Non-pigmented ciliary epithelial cell (primary cell): ENCODE measurements around the gene LRMDA.

Source experiments
- DNase-seq: peaks from one replicate; pipeline ENCODE4 v3.0.0-alpha.2; 2010; ENCODE audit warnings: low read depth

LRMDA gene

DNA sequence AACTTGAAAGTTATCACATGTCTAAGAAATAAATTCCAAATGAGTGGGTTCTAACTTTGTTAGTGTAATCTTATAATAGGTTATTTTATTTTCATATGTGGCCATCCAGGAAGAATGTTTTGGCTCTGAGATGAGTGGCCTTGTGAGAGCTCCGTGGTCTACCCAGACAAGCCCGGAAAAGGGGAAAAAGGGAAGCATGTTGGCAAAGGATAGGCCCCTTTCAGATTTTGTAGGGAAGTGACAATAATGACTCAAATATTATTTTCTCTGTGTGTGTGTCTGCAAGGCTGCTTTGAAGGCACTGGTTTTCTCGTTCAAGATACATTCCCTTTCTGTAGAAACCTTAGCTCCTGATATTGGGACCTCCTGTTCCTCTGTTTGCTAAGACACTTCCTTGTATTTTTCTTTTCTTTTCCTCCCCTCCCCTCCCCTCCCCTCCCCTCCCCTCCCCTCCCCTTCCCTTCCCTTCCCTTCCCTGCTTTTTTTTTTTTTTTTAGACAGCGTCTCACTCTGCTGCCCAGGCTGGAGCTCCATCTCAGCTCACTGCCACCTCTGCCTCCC is 240.8 kb downstream of the LRMDA start:
- DNase-seq = no peak

- no peak for DNase-seq
Measured at GRCh38 chr10:75672842-75673241, 241.4 kb downstream of the LRMDA start.

GRCh38 chr10:75677541-75677940 is 246.1 kb downstream of the LRMDA start:
- no peak for DNase-seq

GRCh38 chr10:75678527-75678926 is 247.1 kb downstream of the LRMDA start:
- DNase-seq = no peak

- no peak for DNase-seq
Measured at GRCh38 chr10:75679536-75679935, 248.1 kb downstream of the LRMDA start.

DNA sequence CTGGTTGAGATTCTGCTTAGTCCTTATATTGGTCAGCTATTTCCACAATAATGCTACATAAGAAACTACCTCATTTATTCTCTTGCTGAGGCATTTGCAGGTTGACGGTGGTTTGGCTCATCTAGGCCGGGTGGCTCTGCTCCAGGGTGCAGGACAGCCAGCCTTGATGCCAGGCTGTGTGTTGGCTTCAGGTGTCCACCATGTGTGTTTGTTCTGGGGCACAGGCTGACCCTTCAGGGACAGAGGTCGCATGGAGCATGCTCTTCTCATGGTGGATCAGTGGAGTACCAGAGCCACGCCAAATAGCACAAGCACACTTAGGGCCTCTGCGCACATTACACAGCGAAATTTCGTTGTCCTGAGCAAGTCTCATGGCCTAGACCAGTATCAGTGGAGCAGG is 249.9 kb downstream of the LRMDA start:
- no peak for DNase-seq

DNA sequence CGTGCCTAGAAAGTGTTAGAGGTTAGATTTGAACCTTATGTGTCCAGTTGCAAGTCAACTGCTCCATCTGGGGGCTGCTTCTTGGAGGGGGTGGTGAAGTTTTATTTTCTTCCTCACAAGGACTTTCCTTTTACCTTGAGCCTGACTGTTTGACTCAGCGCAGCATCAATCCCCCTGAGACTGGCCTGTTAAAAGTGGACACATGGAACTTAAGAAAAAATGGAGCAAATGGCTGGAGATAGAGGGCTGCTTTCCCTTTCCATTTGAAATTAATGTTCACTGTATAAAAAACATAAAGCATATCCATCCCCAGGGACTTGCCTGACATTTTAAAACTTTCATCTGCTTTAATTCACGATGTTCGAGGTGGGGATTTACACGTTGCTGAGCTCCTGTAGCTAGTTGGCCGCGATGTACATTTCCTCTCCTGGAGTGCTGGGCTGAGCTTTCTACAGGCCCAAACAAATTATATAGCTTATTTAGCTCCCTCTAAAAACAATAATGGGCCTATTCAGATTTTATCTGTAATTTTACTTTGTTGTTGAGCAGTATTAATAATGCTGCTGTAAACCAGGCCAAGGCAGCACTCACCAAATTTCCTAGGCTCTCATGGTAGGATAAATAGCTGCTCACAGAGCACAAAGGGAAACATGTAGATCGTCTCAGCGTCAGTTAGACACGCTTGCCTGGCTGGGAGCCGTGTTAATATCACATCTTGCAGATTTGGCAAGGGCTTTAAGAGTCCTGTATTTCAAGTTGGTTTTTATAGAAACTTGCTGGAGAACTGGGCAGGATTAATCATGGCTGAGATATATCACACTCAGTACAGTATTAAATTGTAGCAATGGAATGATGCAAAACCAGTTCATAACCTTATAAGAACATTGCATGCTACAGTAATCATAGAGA is 251.5 kb downstream of the LRMDA start:
- no peak for DNase-seq

DNA sequence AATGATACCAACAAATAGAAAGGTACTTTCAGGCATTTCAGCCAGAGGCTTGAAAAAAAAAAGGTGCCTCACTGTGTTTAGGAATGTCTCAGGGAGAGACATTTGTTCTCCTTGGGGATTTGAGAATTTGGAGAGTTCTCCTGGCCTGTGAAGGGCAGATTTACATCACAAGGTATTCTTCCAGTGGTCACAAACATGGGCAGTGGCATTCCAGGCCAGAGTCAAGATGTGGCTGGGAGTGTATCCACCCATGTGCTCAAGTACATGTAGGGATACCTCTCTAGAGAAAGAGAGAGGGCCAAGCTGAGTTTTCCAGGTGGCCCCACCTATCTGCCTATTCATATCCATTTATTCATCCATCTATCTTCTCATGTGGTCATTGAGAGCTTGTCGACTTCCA is 253.8 kb downstream of the LRMDA start:
- DNase-seq = no peak

- no peak for DNase-seq
Measured at GRCh38 chr10:75688506-75689300, 257.3 kb downstream of the LRMDA start.

- DNase-seq = no peak
Measured at GRCh38 chr10:75693489-75693888, 262.1 kb downstream of the LRMDA start.

GRCh38 chr10:75694269-75694668 is 262.8 kb downstream of the LRMDA start:
- DNase-seq = no peak

- no peak for DNase-seq
Measured at GRCh38 chr10:75694790-75695189, 263.4 kb downstream of the LRMDA start.

DNA sequence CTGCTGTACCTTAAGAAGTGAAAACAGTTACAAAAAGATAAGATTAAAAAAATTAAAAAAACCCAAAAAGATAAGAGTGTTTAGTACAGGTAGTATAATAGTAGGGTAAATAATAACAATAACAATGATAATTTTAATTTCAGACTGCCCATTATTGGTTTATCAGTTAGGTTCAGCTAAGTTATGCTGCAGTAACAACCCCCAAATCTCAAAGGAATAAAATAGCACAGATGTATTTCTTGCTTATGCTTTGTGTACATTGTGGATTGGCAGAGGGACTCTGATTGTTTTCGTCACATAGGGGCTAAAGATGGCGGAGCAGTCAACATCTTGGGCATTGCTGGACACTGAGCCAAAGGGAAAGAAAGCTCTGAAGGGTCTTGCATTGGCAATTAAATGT is 264.6 kb downstream of the LRMDA start:
- DNase-seq = no peak

DNA sequence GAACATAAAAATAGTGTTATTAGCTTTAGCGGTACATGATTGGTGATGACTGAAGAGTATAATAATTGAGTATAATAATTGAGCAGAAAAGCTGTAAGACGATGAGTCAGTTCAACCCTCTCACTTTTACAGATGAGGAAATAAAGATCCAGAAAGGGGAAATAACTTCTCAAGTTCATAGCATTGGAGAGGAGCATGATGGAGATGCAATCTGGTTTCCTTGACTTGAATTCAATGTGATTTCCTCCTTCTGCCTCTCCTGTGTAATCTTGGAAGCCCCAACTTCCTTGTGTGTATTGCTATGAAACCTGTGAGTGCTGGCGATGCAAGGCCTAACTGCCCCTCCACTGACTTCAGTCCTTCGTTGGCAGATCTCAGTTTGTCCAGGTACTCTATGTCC is 265.1 kb downstream of the LRMDA start:
- DNase-seq = no peak

DNA sequence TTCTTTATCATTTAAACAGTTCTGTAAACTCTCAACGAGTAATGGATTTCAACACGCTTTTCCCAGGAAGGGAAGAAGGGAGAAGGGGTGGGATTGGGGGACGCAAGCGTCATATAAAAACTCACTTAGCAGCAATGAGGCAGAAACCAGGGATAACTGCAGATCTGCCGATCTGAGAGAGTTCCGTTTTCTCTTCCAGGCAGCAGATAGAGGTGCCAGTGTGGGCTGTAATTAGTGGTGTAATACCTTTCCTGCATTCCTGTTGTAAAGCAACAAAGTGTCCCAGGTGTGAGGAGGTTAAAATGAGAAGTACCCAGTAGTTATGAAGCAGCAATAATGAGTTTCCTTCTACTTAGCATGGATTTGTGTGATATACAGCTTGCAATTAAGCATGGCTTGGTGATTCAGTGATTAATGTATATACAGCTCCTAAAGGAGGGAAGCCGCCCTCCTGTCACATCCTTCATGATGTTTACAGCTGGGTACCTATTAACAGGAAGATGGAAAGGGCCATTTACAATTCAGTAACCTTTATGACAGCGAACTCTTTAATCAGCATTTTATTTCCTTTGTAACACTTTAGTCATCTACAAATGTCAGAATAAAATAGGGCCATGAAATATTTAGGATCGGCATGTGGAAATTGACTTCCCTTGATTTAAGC is 271.9 kb downstream of the LRMDA start:
- no peak for DNase-seq

DNA sequence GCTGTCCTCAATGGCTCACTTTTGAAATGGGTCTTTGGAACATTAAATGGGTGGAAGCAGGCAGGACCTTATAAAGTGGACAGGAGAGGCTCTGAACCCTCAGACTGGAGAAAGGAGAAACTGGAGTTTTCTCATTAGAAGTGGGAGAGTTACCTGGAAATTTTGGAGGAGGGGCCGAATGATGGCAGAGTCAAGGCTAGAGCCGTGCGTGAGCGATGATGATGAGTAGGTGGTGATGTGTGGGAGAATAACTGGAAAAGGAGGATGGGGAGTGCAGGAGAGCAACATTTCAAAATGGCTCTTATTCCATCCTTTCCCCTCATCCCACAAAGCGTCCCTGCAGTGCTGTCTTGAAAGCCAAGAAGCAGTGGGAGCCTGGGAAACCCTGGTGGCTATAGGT is 274.0 kb downstream of the LRMDA start:
- DNase-seq = no peak

GRCh38 chr10:75707080-75707840 is 275.8 kb downstream of the LRMDA start:
- DNase-seq = no peak

DNA sequence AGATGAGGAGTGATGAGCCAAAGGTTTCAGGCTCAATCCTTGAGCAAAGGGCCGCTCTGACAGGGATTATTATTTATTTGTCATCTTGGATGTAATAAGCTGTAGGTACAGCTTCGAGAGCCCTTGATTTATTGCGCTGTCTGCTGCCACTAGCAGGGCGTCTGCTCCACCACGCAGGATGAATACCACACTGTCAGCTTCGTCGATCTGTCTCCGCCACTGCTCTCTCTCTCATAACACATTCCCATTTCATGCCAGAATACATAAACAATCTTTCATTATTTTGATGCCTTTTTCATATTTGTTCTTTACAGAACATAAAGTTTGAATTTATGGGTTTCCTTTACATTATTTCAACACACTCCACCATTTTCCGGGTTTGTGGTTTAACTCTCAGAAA is 276.6 kb downstream of the LRMDA start:
- DNase-seq = no peak

GRCh38 chr10:75709245-75709644 is 277.8 kb downstream of the LRMDA start:
- no peak for DNase-seq

GRCh38 chr10:75709811-75710210 is 278.4 kb downstream of the LRMDA start:
- no peak for DNase-seq

- DNase-seq = no peak
Measured at GRCh38 chr10:75712242-75712880, 280.9 kb downstream of the LRMDA start.
